ENCODE measurements around the gene OR1A2.

GRCh38 chr17:3197219-3197618 lies at the start of gene OR1A2:
- TF ChIP-seq POLR2A (IDR thresholded peaks at IDR 0.05; ENCODE audit: low read length) (no peak), GATA1 (IDR thresholded peaks at IDR 0.05; ENCODE audit: low read depth, low read length) (no peak)
